ENCODE measurements around the gene USP11.

- no peak for TF ChIP-seq CTCF (IDR thresholded peaks at IDR 0.05)
- no peak for TF ChIP-seq POLR2A (IDR thresholded peaks at IDR 0.05)
- no peak for TF ChIP-seq POLR2AphosphoS5 (IDR thresholded peaks at IDR 0.05)
Measured at GRCh38 chrX:47210661-47211425, 22.0 kb upstream of the USP11 start.

Measured in upper lobe of left lung (tissue), 4 donors.